DMS 273 (cell line): ENCODE measurements around the gene LMNA.
"Not testable (repeated sequence)": the region's sequence is repeated elsewhere in the genome, so short reads cannot be mapped to it uniquely, and the experiment has no call there.

Source experiments
- DNase-seq: peaks from one replicate; lab custom pipeline; 2025; ENCODE audit not compliant: unreplicated experiment; lab: John Stamatoyannopoulos, UW

LMNA gene

DNA sequence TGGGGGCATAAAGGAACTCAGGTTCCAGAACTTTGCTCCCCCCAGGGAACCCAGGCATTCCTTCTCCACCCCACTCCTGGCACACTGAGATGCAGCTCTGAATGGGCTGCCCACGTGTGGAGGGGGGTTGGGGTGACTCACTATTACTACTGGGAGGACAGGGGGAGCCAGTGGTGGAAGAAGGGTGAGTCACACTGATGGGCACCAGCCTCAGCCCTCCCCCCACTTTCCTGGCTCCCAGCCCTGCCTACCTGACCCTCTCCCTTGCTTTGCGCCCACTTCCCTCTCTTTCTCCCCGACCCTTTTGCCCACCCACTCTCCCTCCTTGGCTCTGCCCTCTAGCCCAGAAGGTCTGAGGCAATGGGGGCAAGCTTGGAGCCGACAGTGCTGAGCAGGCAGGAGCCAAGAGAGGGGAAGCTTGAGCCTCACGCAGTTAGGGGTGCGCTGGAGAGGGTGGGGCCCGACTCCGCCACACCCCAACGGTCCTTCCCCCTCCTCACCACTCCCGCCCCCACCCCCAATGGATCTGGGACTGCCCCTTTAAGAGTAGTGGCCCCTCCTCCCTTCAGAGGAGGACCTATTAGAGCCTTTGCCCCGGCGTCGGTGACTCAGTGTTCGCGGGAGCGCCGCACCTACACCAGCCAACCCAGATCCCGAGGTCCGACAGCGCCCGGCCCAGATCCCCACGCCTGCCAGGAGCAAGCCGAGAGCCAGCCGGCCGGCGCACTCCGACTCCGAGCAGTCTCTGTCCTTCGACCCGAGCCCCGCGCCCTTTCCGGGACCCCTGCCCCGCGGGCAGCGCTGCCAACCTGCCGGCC is at the start of gene LMNA:
TSS of gene LMNA (plus strand) at position 611 of the 818 bp plus-strand sequence. CDS start 208 bp downstream, outside the sequence.
- peak; percentile 93 for DNase-seq

DNA sequence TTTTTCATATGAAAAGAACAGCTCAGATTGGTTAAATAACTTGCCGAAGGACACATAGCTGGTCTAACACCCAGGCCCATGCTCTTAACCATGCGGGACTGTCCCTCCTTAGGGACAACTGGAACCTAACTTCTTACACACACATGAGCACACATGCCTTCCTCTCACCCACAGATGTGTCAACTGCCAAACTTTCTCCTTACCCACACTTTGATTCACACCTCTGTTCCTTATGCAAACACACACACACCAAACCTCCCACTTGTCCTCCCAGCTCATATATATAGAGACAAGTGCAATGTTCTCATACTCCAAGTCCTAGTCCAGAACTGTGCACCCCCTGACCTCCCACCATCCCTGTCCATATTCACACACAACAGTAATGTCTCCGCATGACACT is 49.3 kb upstream of the LMNA start:
- no peak for DNase-seq

DNA sequence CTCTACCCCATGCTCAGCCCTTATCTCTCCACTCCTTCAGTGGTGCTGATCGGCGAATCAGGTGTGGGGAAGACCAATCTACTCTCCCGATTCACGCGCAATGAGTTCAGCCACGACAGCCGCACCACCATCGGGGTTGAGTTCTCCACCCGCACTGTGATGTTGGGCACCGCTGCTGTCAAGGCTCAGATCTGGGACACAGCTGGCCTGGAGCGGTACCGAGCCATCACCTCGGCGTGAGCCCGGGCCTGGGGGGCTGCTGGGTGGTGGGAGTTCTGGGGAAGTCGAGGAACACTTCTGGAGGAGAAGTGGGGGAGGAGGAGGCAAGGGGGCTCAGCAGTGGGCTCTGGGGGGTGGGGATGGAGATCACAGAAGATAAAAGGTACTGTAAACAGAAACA is 48.6 kb upstream of the LMNA start:
- no peak for DNase-seq

DNA sequence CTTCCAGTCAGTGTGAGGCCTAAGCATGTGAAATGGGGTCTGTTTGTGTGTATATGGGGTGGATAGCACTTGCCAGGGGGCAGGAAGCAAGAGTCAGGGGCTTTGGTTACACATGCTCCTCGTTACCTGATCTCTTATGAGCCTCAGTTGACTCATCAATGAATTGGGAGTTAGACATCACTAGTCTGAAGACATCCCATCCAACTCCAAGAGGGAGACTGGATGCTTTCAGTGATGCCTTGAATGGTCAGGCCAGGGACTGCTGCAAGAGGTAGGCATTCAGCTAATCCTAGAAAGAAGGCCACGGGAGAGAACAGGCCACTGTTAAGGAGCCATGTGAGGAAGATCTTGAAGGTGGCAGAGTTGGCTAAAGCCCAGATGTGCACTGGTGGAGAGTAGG is 47.2 kb upstream of the LMNA start:
- no peak for DNase-seq

DNA sequence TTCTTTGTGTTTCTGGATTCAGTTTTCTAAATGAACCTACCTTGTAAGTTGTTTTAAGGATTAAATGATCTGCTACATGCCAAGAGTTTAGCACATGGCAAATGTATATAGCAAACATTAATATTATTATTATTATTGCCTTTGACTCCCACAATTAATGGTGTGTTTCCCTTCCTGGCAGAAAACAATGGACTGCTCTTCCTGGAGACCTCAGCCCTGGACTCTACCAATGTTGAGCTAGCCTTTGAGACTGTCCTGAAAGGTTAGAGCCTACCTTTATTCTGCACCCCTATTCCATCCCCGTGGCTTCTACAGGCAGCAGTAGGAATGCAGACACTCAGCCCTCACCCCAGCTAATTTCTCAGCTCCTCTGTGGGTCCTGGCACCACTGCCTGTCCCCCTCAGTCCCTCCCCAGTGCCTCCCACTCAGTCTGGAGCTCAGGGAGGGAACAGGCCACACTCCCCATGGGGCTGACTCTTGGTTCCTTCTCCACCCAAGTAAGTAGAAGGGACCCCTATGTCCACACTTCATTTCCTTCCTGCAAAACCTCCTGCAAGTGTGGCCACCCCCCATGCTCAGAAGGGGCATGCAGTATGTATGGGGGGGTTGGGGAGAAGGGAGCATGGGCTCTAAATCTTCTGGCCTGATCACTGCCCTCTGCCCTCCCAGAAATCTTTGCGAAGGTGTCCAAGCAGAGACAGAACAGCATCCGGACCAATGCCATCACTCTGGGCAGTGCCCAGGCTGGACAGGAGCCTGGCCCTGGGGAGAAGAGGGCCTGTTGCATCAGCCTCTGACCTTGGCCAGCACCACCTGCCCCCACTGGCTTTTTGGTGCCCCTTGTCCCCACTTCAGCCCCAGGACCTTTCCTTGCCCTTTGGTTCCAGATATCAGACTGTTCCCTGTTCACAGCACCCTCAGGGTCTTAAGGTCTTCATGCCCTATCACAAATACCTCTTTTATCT is 44.7 kb upstream of the LMNA start:
- DNase-seq = no peak

DNA sequence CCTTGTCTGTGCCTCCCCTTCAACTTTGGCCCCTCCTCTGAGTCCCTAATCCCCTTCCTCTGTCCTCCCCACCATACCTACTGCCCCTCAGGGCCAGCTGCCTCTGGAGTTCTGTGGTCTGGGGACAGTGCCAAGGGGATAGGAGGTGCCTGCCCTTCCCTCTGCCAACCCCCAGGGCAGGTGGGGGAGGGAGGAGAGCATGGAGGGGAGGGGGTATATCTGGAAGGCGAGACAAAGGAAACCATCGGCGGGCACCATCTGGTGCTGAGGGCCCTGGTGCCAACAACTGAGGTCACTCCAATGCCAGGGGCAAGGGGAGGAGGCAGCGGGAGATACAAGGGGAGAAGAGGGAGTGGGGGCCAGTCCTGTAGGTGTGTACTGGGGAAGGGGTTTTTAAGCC is 44.0 kb upstream of the LMNA start:
- DNase-seq = peak; percentile 97

DNA sequence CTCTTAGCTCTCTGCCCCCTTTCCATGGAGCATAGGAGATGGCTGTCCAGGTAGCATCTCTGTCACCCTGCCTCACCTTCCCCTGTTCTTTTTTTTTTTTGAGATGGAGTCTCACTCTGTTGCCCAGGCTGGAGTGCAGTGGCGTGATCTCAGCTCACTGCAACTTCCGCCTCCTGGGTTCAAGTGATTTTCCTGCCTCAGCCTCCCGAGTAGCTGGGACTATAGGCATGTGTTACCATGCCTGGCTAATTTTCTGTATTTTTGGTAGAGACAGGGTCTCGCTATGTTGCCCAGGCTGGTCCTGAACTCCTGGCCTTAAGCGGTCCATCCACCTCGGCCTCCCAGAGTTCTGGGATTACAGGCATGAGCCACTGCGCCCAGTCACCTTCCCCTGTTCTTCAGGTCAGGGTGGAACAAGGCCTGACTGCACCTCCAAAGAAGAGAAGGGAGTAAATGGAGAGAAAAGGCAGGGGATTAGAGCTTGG is 43.1 kb upstream of the LMNA start:
- not testable (repeated sequence) for DNase-seq

DNA sequence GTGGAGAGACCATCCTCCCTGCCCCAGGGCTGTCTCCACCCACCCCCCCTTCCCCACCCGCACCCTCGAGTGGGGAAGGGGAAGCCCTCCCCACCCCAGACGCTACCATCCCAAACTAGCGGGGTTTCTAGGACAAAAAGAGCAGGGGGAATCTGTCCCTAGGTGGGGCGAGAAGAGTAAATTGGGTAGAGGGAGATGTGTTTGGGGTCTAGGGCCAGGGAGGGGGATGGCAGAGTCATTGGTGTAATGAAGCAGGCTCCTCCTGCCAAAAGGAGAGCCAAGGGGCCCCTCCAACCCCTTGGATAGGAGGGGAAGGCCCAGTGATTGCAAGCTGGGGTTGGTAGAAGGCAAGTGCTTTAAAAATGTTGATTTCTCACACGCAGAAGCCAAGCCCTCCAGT is 42.3 kb upstream of the LMNA start:
- DNase-seq = no peak

DNA sequence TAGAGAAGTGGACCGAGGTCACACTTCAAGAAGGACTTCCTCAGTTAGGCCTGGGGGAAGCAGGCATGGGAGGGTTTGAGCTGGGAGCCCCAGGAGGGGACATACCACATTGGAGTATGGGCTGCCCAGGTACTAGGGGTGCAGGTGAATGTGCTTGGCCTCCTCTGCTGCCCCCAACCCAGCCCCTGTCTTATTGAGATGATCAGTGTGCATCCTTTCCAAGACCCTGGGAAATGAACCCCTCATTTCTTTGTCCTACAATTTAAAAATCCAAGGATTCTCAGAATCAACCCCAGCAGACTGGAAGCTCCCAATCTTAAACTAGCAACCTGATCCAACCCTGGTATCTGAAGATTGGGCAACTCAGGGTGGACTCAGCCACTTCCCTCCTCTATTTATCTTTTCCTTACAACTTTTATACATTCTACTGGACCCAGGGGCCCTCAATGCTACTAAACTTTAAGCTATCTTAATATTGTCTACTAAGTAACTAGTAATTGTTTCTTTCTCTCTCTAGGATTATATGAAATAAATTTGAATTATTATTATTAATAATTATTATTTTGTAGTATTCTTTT is 41.3 kb upstream of the LMNA start:
- DNase-seq = no peak

DNA sequence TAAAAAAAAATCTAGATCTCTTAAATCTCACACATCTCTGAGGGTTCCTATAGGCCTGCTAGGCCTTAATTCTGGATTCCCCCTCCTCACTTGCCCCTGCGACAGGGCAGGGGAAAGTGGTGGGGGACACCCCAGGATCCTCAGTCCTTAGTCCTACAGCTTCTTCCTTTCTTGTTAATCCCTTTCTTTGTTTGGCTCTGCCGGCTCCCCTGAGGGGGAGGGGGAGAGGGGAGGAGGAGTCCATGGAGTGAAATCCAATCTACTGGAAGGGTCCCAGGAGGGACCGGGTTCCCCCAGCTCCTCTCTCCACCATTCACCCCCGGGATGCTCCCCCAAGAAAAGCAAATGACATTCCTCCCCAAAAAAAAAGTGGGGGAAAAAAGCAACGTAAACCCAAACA is 40.8 kb upstream of the LMNA start:
- no peak for DNase-seq

DNA sequence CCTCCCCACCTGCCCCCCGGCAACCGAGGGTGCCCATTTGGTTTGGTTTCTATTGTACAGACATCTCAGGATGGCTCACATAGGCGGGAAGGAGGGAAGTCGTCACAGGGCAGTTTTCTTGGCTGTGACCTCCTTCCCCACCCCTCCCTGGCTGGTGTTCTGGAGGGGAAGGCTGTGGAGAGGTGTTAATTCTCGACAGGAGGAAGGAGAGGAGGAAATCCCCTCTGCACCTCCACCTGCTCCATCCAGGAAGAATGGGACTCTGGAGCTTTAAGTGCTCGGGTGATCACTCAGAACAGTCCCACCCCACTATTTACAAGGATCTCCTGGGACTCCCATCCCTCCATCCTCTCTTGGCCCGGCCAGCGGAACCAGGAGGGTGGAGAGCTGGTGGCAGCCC is 39.9 kb upstream of the LMNA start:
- no peak for DNase-seq

DNA sequence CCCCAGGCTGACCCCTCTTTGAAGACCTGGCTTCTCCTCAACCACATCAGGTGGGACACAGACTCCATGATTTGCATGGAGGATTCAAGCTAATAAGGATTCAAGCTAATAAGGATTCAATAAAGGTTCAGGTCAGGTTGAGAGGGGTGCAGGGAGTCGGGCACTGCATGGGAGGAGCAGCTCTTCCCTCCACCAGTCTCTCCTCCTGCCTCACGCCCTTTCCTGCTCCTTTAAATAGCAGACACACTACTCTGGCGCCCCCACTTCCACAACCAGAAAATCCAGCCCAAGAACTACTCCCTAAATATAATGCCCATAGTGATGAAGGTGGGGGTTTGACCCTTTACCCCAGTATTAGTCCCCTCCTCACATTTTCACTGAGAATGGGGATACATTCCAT is 39.3 kb upstream of the LMNA start:
- DNase-seq = no peak

DNA sequence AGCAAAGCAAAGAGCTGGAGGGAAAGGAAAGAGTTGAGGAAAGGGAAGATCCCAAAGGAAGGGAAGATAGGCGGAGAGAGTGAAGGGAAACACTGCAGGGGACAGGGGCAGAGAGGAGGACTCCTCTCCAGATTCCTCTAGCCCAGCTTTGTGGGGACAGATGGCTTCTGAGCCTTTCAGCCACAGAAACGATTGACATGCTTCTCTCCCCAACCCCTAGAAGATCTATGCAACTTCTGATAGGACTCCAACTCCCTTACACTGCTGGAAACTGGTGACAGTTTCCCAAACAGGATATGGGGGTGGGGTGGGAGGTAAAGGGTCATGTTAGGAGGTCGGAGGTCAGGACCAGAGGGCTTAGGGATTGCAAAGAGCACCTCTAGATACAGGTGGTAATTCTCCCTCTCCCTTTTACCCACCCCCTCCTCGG is 38.7 kb upstream of the LMNA start:
- no peak for DNase-seq

DNA sequence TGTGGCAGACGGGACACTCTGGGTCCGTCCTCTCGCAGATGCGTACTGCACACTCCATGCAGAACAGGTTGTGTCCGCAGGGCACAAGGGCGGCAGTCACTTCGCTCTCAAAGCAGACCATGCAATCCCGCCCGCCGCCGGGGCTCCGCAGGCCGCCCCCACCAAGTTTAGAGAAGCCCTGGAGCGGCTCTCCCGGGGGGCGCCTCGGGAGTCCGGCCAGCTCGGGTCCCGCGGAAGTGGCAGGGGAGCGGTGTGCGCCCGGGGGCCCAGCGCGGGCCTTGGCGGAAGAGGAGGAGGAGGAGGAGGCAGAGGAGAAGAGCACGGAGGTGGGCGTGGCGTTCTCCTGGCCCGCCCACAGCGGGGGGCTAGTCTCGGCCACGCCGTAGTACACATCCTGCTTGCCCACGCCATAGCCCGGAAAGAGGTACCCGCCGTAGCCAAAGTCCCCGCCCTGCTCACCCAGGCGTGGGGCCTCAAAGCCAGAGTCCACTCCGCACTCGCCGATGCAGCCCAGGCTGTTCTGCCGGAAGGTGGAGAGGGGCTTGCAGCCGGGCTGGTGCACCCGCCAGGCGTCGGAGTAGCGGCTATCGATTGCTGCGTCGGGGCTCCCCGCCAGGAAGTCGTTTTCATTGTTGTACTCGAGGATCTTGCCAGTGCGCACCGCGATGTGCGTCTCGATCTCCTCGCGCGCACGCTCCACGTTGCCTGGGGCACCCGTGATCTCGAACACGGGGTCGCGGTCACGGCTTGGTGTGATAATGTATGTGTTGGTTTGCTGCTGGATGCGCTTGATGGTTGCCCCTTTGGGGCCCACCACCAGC is 37.7 kb upstream of the LMNA start:
- no peak for DNase-seq

DNA sequence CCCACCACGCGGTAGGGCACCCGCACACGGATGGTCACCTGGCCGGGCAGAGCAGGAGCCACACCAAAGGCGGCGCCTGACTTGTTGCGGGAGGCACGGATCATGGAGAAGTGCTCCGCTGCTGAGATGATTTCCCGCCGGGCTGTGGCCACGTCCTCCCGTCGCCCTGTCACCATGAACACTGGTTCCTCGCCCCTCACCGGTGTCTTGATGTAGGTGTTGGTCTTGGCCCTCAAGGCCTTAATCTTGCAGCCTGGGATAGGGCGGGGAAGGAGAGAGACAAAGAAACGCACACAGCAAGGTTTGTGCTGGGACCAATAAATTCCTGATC is 37.1 kb upstream of the LMNA start:
- DNase-seq = no peak

DNA sequence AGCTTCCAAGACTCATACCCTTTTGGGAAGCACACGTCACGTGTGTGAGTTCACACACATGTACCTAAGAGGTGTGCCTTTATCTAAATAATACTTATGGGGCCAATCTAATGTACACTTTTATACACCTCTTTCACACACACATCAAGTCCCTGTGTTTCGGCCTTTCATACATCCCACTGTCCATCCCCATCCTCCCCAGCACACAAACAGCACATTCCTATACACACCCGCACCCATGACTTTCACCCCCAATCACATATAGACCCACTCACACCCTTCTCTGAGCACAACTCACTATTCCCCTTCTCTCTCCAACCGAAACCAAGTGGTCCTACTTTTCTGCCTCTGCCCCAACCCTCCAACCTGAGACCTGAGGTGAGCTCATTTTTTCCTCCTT is 35.8 kb upstream of the LMNA start:
- no peak for DNase-seq

DNA sequence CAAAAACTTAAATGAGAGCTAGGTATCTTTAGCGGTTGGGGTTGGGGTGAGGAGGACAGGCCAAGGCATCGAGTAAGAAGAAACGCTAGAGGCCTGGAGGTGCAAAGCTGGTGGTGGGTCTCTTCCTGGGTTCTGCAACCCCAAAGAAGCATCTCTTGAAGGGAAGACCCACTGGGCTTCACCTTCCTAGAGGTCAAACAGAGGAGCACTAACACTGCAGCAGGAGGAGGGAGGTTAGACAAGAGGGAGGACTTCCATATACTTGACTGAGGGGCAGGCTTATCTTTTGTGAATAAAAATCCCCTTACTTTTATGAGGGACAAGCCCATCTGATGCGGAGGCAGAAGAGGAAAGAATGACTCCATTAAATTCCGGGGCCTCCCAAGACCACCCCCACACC is 34.7 kb upstream of the LMNA start:
- no peak for DNase-seq

DNA sequence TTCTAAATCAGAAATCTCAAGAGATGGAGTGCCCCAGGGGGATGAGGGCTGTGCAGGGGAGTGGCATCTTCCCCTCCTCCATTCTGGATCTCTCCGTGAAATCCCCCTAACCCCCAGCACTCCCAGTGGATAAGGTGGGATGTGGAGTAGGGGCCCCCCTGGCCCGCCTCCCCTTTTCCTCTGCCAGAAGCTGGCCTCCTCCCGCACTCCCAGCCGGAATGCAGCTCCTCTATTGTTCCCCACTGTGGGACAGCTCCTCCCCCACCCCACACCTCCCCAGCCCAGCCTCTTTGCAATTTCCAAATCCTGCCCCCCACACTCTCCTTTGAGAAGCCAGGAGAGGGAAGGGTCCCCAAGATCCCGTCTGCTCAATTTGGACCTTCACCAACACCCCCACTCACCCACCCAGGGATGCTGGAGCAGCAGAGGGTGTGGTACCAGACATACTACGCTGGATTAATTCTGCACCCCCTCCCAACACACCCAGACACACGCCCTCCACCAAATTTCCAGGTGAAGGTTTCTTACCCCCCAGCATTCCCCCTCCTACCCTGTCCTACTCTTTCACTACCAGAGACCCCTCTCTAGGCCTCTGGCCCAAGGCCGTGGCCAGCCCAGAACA is 34.2 kb upstream of the LMNA start:
- no peak for DNase-seq

DNA sequence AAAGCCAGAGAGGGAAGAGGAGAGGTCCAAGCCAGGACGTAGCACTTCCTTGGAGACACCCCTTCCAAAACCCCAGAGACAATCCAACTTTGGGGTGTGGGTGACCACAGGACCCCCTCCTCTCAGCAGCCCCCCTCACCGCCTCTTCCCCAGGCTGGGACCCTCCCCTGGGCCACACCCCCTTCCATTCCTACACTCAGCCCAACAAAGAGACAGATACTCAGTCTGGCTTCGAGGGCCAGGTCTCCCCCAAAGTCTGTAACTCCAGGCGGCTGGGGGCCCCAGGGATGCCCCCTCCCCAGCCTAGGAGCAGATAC is 33.7 kb upstream of the LMNA start:
- no peak for DNase-seq

DNA sequence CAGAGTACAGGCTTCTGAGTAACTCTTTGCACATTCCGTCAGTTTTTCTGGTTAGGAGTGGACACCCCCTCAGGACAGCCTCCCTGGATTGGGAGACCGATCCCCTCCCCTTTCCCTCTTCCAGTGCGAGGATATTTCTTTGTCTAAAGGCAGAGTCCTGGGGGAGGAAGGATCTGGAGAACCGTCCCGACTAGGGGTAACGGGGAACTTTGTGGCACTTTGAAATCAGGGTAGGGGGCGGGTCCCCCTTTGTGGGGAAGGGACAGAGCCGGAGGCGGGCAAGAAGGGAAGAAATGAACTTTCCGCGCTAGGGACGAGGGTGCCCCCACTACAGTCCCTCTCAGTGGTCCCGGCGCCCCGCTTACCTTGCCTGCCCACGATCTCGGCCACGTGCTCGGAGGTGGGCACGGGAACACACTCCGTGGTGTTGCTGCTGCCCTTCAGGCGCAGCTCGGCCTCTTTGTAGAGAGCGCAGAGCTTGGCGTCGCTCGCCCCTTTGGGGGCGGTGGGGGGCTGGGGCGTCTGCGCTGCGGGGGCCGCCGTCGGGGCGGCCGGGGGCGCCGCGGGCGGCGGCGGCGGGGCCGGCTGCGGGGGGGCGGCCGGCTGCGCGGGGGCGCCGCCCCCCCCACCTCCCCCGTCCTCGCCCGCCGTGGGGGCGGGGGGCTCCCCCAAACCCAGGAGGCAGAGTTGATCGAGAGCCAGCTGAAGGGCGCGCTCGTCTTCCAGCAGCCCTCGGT is 33.2 kb upstream of the LMNA start:
- DNase-seq = peak; percentile 59
